A549 (cell line): ENCODE data around the gene TRIOBP. TPM values are rescaled to one million over a fixed set of nuclear protein-coding genes. Genes with fewer than 3 reads are reported as not detected.

Experiments
- ATAC-seq, 2 experiments: fragments of 200-7000 bp in 1 of 2; fragments of >200 bp in 1 of 2; cut with Nextera tagmentation in 1 of 2; cut with Tn5 transposase in 1 of 2; 3 replicates each; pipeline versions ENCODE4 v1.8.0 to v1.9.1; 2018 to 2020; ENCODE audit warnings: mild to moderate bottlenecking in 1 of 2, moderate library complexity in 1 of 2
- CTCF ChIA-PET: fragments of 300-600 bp; sonication (Branson Sonifier 250); formaldehyde crosslinking; extraction: SDS; loops from one replicate; lab custom pipeline; 2021; ENCODE audit warnings: antibody characterized with exemption, inconsistent platforms; lab: Yijun Ruan, JAX
- POLR2A ChIA-PET: fragments of 350-600 bp; formaldehyde crosslinking; extraction: SDS; loops from one replicate; lab custom pipeline; 2021; ENCODE audit warnings: antibody characterized with exemption, inconsistent platforms; lab: Yijun Ruan, JAX
- DNase-seq, 2 experiments: peaks; one replicate each; pipeline versions ENCODE4 v3.0.0 to v3.0.0-alpha.2; 2011 to 2016; ENCODE audit warnings: low read depth in 1 of 2, low spot score in 1 of 2
- FAIRE-seq: peaks from 2 replicates; lab custom pipeline; 2011; peaks lifted over from hg19 to GRCh38; lab: Jason Lieb, UNC
- H3K27ac ChIP-seq, 2 experiments: fragments of >200 bp; sonication (Bioruptor Twin); formaldehyde crosslinking; 3 replicates each; pipeline ENCODE4 v1.5.1; 2016 to 2017
- H3K4me1 ChIP-seq: fragments of >200 bp; sonication (Bioruptor Twin); formaldehyde crosslinking; 3 replicates; pipeline ENCODE4 v1.6.1; 2016
- H3K4me2 ChIP-seq: fragments of >200 bp; sonication (Bioruptor Twin); formaldehyde crosslinking; 3 replicates; pipeline ENCODE4 v1.6.1; 2016
- H3K4me3 ChIP-seq: fragments of >200 bp; sonication (Bioruptor Twin); formaldehyde crosslinking; 3 replicates; pipeline ENCODE4 v1.5.1; 2016
- H3K9me3 ChIP-seq: fragments of >200 bp; sonication (Bioruptor Twin); formaldehyde crosslinking; 3 replicates; pipeline ENCODE4 v1.6.1; 2016
- EHF ChIP-seq: fragments of 250-450 bp; sonication (Bioruptor Pico); IDR thresholded peaks from 2 replicates; pipeline ENCODE4 v1.5.0; 2020; ENCODE audit warnings: mild to moderate bottlenecking
- EHMT2 ChIP-seq: fragments of 200-600 bp; sonication (generic); IDR thresholded peaks from 2 replicates; pipeline ENCODE4 v1.6.1; 2016; ENCODE audit warnings: antibody characterized with exemption, low read depth, mild to moderate bottlenecking, moderate library complexity
- ESRRA ChIP-seq: fragments of 150-350 bp; IDR thresholded peaks from 2 replicates; pipeline ENCODE4 v1.6.1; 2014; ENCODE audit warnings: mild to moderate bottlenecking, low read length, borderline replicate concordance
- HOXA7 ChIP-seq: fragments of 250-450 bp; sonication (Bioruptor Pico); IDR thresholded peaks from 2 replicates; pipeline ENCODE4 v1.5.0; 2020; ENCODE audit warnings: mild to moderate bottlenecking, moderate library complexity
- HOXB5 ChIP-seq: fragments of 250-450 bp; sonication (Bioruptor Pico); IDR thresholded peaks from 2 replicates; pipeline ENCODE4 v1.5.0; 2020; ENCODE audit warnings: mild to moderate bottlenecking, moderate library complexity
- JUN ChIP-seq, 2 experiments: fragments of >200 bp; sonication (Bioruptor Twin); formaldehyde crosslinking; IDR thresholded peaks; 2 replicates in 1 of 2; 3 replicates in 1 of 2; pipeline ENCODE4 v1.6.1; 2016 to 2017
- KDM1A ChIP-seq: fragments of 200-600 bp; sonication (generic); IDR thresholded peaks from 2 replicates; pipeline ENCODE4 v1.6.1; 2016; ENCODE audit warnings: low read depth, mild to moderate bottlenecking
- MAZ ChIP-seq: fragments of 150-350 bp; IDR thresholded peaks from 2 replicates; pipeline ENCODE4 v1.6.1; 2014; ENCODE audit warnings: antibody characterized with exemption, low read depth, low read length, borderline replicate concordance
- MYC ChIP-seq: IDR thresholded peaks from 2 replicates; pipeline ENCODE4 v1.6.1; 2012; ENCODE audit warnings: mild to moderate bottlenecking, inconsistent platforms, low read length, improper control_type of control experiment, borderline replicate concordance
- NFE2L2 ChIP-seq: fragments of 150-350 bp; conservative IDR thresholded peaks from 2 replicates; pipeline ENCODE4 v1.6.1; 2014; ENCODE audit warnings: low read length
- NPAS2 ChIP-seq: fragments of 250-450 bp; sonication (Bioruptor Pico); IDR thresholded peaks from 2 replicates; pipeline ENCODE4 v1.8.0; 2022; ENCODE audit warnings: mild to moderate bottlenecking, moderate library complexity, borderline replicate concordance
- NR3C1 ChIP-seq: fragments of >200 bp; sonication (Bioruptor Twin); formaldehyde crosslinking; IDR thresholded peaks from 3 replicates; pipeline ENCODE4 v1.6.1; 2017
- PHF8 ChIP-seq: fragments of 200-600 bp; sonication (generic); IDR thresholded peaks from 2 replicates; pipeline ENCODE4 v1.6.1; 2016; ENCODE audit warnings: low read depth, mild to moderate bottlenecking, antibody characterized with exemption, moderate library complexity, borderline replicate concordance
- POLR2A ChIP-seq: IDR thresholded peaks from 2 replicates; pipeline ENCODE4 v1.6.1; 2012; ENCODE audit warnings: mild to moderate bottlenecking, low read length
- POLR2AphosphoS2 ChIP-seq: conservative IDR thresholded peaks from 2 replicates; pipeline ENCODE4 v1.6.1; 2012; ENCODE audit warnings: low read length, improper control_type of control experiment, inconsistent platforms
- RARB ChIP-seq: fragments of 250-450 bp; sonication (Bioruptor Pico); IDR thresholded peaks from 2 replicates; pipeline ENCODE4 v1.8.0; 2021; ENCODE audit warnings: mild to moderate bottlenecking, moderate library complexity
- RNF2 ChIP-seq: fragments of 200-600 bp; sonication (generic); IDR thresholded peaks from 2 replicates; pipeline ENCODE4 v1.6.1; 2016; ENCODE audit warnings: low read depth, mild to moderate bottlenecking, antibody characterized with exemption, moderate library complexity, borderline replicate concordance
- SMC3 ChIP-seq: fragments of >200 bp; sonication (Bioruptor Twin); formaldehyde crosslinking; IDR thresholded peaks from 3 replicates; pipeline ENCODE4 v1.6.1; 2018; ENCODE audit warnings: inconsistent platforms
- SREBF2 ChIP-seq: fragments of 450-650 bp; IDR thresholded peaks from 2 replicates; pipeline ENCODE4 v1.6.1; 2014; ENCODE audit warnings: mild to moderate bottlenecking, moderate library complexity
- TFCP2L1 ChIP-seq: fragments of 250-450 bp; sonication (Bioruptor Pico); IDR thresholded peaks from 2 replicates; pipeline ENCODE4 v1.5.0; 2021; ENCODE audit warnings: mild to moderate bottlenecking
- USF2 ChIP-seq: fragments of 450-650 bp; IDR thresholded peaks from 2 replicates; pipeline ENCODE4 v1.6.1; 2014; ENCODE audit warnings: antibody characterized with exemption
- ZNF302 ChIP-seq: fragments of 250-450 bp; sonication (Bioruptor Pico); IDR thresholded peaks from 2 replicates; pipeline ENCODE4 v1.9.0; 2021; ENCODE audit warnings: inconsistent platforms, mild to moderate bottlenecking, moderate library complexity
- WGBS: methylation state at CpG from one replicate; pipeline ENCODE4 v1.1.6; 2017; ENCODE audit errors: missing lambda C conversion rate; 5-methylcytosine and 5-hydroxymethylcytosine counted together
- polyA plus RNA-seq, 4 experiments: library from polyadenylated mRNA; depleted of rRNA in 3 of 4; stranded (reverse); fragments of >200 nt; fragmentation: RNase III in 1 of 4; extraction: RNeasy Plus Mini Kit Qiagen cat#74134 plus additional on column Dnase treatment in 1 of 4; gene quantifications; 2 replicates in 3 of 4; 3 replicates in 1 of 4; pipeline ENCODE4 v1.2.3, GENCODE V29; 2011 to 2017

TRIOBP gene
- polyA plus RNA-seq, 2 of the 4 experiments (the other 2 are of a cell fraction): 15.7 to 26.0 TPM

GRCh38 chr22:37784829-37785495 lies 88.1 kb downstream of the TRIOBP start:
- 54% methylated on average over 8 of the region's 11 CpGs for WGBS
- ATAC-seq: peak; percentile 10 to 55; a peak in 3 of 6 replicates
- H3K9me3 ChIP-seq: no peaks in the 10 kb centered on the region
- no peak for FAIRE-seq
- no peak overlapping the region for H3K4me3 ChIP-seq
- ChIA-PET POLR2A (no interaction called here), CTCF (interaction anchor here (1.4 kb wide), 1 partner anchor 9 kb away, joined by 3 read pairs; no protein-coding TSS in a partner anchor)
- peak overlapping the region; percentile 27; the same call in 1 of the 3 replicates for H3K4me2 ChIP-seq
- H3K27ac ChIP-seq: peak overlapping the region; percentile 40 to 60; a peak in 5 of 6 replicates
- TF ChIP-seq SREBF2: no peak
- TF ChIP-seq NFE2L2: no peak
- TF ChIP-seq HOXB5: no peak
- no peak for TF ChIP-seq HOXA7 (CRISPR knock-in tag)
- no peak for TF ChIP-seq RARB (CRISPR knock-in tag)
- TF ChIP-seq MYC: no peak
- no peak for DNase-seq
- peaks cover 13% of the 10 kb centered on the region for H3K4me1 ChIP-seq

DNA sequence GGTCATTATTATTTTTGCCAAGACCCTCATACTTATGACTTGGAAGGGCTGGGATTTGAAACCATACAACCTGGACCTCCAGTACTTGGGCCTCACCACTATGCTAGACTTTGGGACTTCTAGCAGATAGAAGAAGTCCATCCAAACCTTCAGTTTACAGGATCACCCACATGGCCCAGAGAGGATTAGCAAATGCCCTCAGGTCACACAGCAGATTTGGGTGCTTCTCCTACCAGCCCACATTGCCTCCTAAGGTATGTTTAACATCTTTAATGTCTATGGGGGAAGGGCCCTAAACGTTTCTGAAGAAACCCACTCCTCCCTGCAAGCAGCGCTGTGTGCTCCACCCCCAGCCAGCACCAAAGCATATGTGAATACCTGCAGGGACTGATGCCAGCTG lies 93.4 kb downstream of the TRIOBP start:
- no peak for ATAC-seq
- Histone ChIP-seq H3K4me2 (no peak overlapping the region), H3K4me3 (no peak overlapping the region), H3K9me3 (no peaks in the 10 kb centered on the region), H3K4me1 (peaks cover under 1% of the 10 kb centered on the region; the same call in 2 of the 3 replicates), H3K27ac (no peak overlapping the region)
- FAIRE-seq: no peak
- TF ChIP-seq NPAS2 (CRISPR knock-in tag) (no peak), ZNF302 (no peak), USF2 (no peak), HOXB5 (no peak), PHF8 (no peak), RARB (CRISPR knock-in tag) (no peak), TFCP2L1 (CRISPR knock-in tag) (no peak), NR3C1 (no peak), EHF (CRISPR knock-in tag) (no peak)
- 60% methylated on average over 2 of the region's 2 CpGs for WGBS
- ChIA-PET POLR2A (no interaction called here), CTCF (interaction anchor here (8.9 kb wide), 1 partner anchor 147 kb away, joined by 102 read pairs; no protein-coding TSS in a partner anchor)
- no peak for DNase-seq

DNA sequence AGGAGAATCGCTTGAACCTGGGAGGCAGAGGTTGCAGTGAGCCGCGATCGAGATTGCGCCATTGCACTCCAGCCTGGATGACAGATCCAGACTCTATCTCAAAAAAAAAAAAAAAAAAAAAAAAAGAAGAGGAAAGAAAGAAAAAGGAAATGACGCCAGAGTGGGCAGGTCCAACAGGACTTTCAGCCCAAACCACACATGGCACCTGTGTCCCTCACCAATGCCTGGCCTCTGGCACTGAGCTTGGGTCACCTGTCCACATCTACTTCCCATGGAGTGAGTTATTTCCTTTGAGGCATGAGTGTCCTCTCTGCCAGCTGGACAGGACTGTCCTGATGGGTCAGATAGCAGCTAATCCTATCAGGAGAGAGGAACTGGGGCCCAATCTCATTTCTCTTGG lies 95.6 kb downstream of the TRIOBP start:
- 92% methylated on average over 6 of the region's 6 CpGs for WGBS
- no peaks in the 10 kb centered on the region for H3K9me3 ChIP-seq
- ATAC-seq (no peak), FAIRE-seq (no peak), DNase-seq (no peak)
- no peak overlapping the region for H3K4me3 ChIP-seq
- no peaks in the 10 kb centered on the region for H3K4me1 ChIP-seq
- CTCF ChIA-PET: interaction anchor here (0.6 to 8.9 kb wide), 27 partner anchors 8 to 554 kb away, joined by 3 to 102 read pairs (median 4); partner anchors contain the start of gene NOL12
- H3K4me2 ChIP-seq: no peak overlapping the region
- no peak for TF ChIP-seq EHF (CRISPR knock-in tag)
- TF ChIP-seq SMC3: no peak
- no peak for TF ChIP-seq TFCP2L1 (CRISPR knock-in tag)
- no peak for TF ChIP-seq RARB (CRISPR knock-in tag)
- TF ChIP-seq RNF2: no peak
- TF ChIP-seq MAZ: no peak
- TF ChIP-seq NPAS2 (CRISPR knock-in tag): no peak
- TF ChIP-seq ZNF302: no peak
- TF ChIP-seq JUN (IDR thresholded peaks at IDR 0.05): no peak
- TF ChIP-seq EHMT2: no peak
- no peak for TF ChIP-seq KDM1A
- no peak for TF ChIP-seq ESRRA
- TF ChIP-seq POLR2AphosphoS2: no peak
- no peak for TF ChIP-seq POLR2A
- no peak overlapping the region for H3K27ac ChIP-seq
- POLR2A ChIA-PET: interaction anchor here (0.5 to 1.2 kb wide), 3 partner anchors 106 to 232 kb away, joined by 3 read pairs; partner anchors contain the start of genes GGA1 and NOL12
